B cell (primary cell): ENCODE results near the gene MYCN. TPM values are rescaled to one million over a fixed set of nuclear protein-coding genes. Genes with fewer than 3 reads are reported as not detected.

ENCODE experiments used
- ATAC-seq: fragments of 200-7000 bp; cut with Tn5 transposase; one replicate; pipeline ENCODE4 v1.10.0; 2021; ENCODE audit warnings: low read depth, mild to moderate bottlenecking, moderate number of reproducible peaks, moderate library complexity
- CTCF ChIA-PET: fragments of 350-600 bp; sonication (Branson Sonifier 250); formaldehyde crosslinking; loops from one replicate; lab custom pipeline; 2021; ENCODE audit warnings: antibody characterized with exemption, inconsistent platforms; lab: Charles Lee
- POLR2A ChIA-PET: fragments of 350-600 bp; sonication (Branson Sonifier 250); formaldehyde crosslinking; loops from one replicate; lab custom pipeline; 2021; ENCODE audit warnings: antibody characterized with exemption; lab: Charles Lee
- DNase-seq: peaks from one replicate; pipeline ENCODE4 v3.0.0; 2013
- H2AFZ ChIP-seq: 2 replicates; pipeline ENCODE4 v1.6.1; 2012; ENCODE audit warnings: mild to moderate bottlenecking, low read depth, low read length; ENCODE audit not compliant: insufficient read depth, poor library complexity, severe bottlenecking
- H3K27ac ChIP-seq, 2 donors: 1 replicate in 1 of 2; 2 replicates in 1 of 2; pipeline ENCODE4 v1.5.1; 2012 to 2013; ENCODE audit warnings: low read length in 2 of 2, mild to moderate bottlenecking in 2 of 2, moderate library complexity in 1 of 2
- H3K27me3 ChIP-seq, 4 experiments: fragments of 200-600 bp in 1 of 4; sonication (generic) in 1 of 4; replicated peaks in 1 of 4; 1 replicate in 2 of 4; 2 replicates in 2 of 4; pipeline versions ENCODE4 v1.6.1 to v1.7.0; 2013 to 2016; ENCODE audit warnings: low read length in 3 of 4, mild to moderate bottlenecking in 2 of 4, mixed read lengths in 1 of 4, moderate library complexity in 1 of 4; ENCODE audit not compliant: insufficient read depth in 4 of 4, control insufficient read depth in 3 of 4; ENCODE audit errors: control extremely low read depth in 1 of 4
- H3K36me3 ChIP-seq, 2 experiments: replicated peaks in 1 of 2; 1 replicate in 1 of 2; 2 replicates in 1 of 2; pipeline versions ENCODE4 v1.6.1 to v1.7.1; 2013; ENCODE audit warnings: low read length in 1 of 2; ENCODE audit not compliant: insufficient read depth in 2 of 2, control insufficient read depth in 1 of 2; ENCODE audit errors: control extremely low read depth in 1 of 2, extremely low read depth in 1 of 2
- H3K4me1 ChIP-seq, 2 donors: fragments of 200-600 bp in 1 of 2; sonication (generic) in 1 of 2; 1 replicate in 1 of 2; 2 replicates in 1 of 2; pipeline versions ENCODE4 v1.5.1 to v1.6.1; 2013 to 2017; ENCODE audit warnings: low read length in 2 of 2; ENCODE audit not compliant: control insufficient read depth in 2 of 2, insufficient read depth in 2 of 2
- H3K4me2 ChIP-seq: replicated peaks from 2 replicates; pipeline ENCODE3; 2012; ENCODE audit warnings: mild to moderate bottlenecking, low read depth, low read length; ENCODE audit not compliant: poor library complexity, severe bottlenecking
- H3K4me3 ChIP-seq, 5 experiments: fragments of 200-600 bp in 1 of 5; sonication (generic) in 1 of 5; 1 replicate in 3 of 5; 2 replicates in 2 of 5; pipeline versions ENCODE4 v1.5.1 to v1.7.0; 2011 to 2016; ENCODE audit warnings: low read length in 4 of 5, mild to moderate bottlenecking in 4 of 5, low read depth in 2 of 5, control low read depth in 1 of 5, moderate library complexity in 1 of 5; ENCODE audit not compliant: insufficient read depth in 1 of 5; ENCODE audit errors: control extremely low read depth in 1 of 5, extremely low read depth in 1 of 5
- H3K79me2 ChIP-seq: fragments of 200-600 bp; sonication (generic); one replicate; pipeline ENCODE4 v1.6.0; 2016; ENCODE audit warnings: low read length; ENCODE audit not compliant: control insufficient read depth, insufficient read depth
- H3K9ac ChIP-seq: fragments of 200-600 bp; sonication (generic); 2 replicates; pipeline ENCODE4 v1.6.1; 2017; ENCODE audit warnings: mild to moderate bottlenecking, low read length, moderate library complexity
- H3K9me3 ChIP-seq, 3 donors: one replicate each; pipeline versions ENCODE4 v1.6.1 to v1.7.1; 2013; ENCODE audit warnings: low read length in 2 of 3; ENCODE audit not compliant: control insufficient read depth in 2 of 3, insufficient read depth in 1 of 3; ENCODE audit errors: control extremely low read depth in 1 of 3
- H4K20me1 ChIP-seq: 2 replicates; pipeline ENCODE4 v1.6.0; 2012; ENCODE audit warnings: mild to moderate bottlenecking, low read length; ENCODE audit not compliant: insufficient read depth, control insufficient read depth, poor library complexity, severe bottlenecking
- H3K27ac Mint-ChIP-seq: one replicate; pipeline ENCODE4 v1.8.0; 2021; ENCODE audit warnings: mixed read lengths
- H3K27me3 Mint-ChIP-seq: one replicate; pipeline ENCODE4 v1.8.0; 2021; ENCODE audit warnings: mixed read lengths
- H3K4me1 Mint-ChIP-seq: one replicate; pipeline ENCODE4 v1.8.0; 2021; ENCODE audit warnings: mixed read lengths
- H3K4me3 Mint-ChIP-seq: one replicate; pipeline ENCODE4 v1.8.0; 2021; ENCODE audit warnings: mixed read lengths
- H3K9me3 Mint-ChIP-seq: one replicate; pipeline ENCODE4 v1.8.0; 2022; ENCODE audit warnings: mixed read lengths; ENCODE audit not compliant: insufficient read depth
- CTCF ChIP-seq: fragments of 200-600 bp; IDR thresholded peaks from one replicate; pipeline ENCODE4 v1.8.0; 2022; ENCODE audit warnings: antibody characterized with exemption, mild to moderate bottlenecking
- EZH2 ChIP-seq: IDR thresholded peaks from 2 replicates; pipeline ENCODE4 v1.6.1; 2012; ENCODE audit warnings: borderline replicate concordance, low read depth, mild to moderate bottlenecking, moderate library complexity, low read length; ENCODE audit not compliant: insufficient read depth, poor library complexity, severe bottlenecking
- WGBS: methylation state at CpG from one replicate; pipeline ENCODE4 v1.1.5; 2013; ENCODE audit warnings: missing lambda C conversion rate; ENCODE audit not compliant: insufficient coverage; 5-methylcytosine and 5-hydroxymethylcytosine counted together
- intact Hi-C: fragments of 100-400 bp; cut with micrococcal nuclease; formaldehyde crosslinking; loops from one replicate; pipeline ENCODE4 v1.10.0; 2022
- polyA plus RNA-seq: library from polyadenylated mRNA; depleted of rRNA; stranded (reverse); fragments of >200 nt; gene quantifications from 2 replicates; pipeline ENCODE4 v1.2.3, GENCODE V29; 2012
- total RNA-seq, 2 donors: library from RNA; stranded (reverse); fragments of 120-200 nt in 1 of 2; gene quantifications; 1 replicate in 1 of 2; 2 replicates in 1 of 2; pipeline versions ENCODE4 v1.2.3 to v1.2.4, GENCODE V29; 2013 to 2022

Gene MYCN
- total and polyA plus RNA-seq, 2 donors (not counting 1 experiment from before 2014, with no cell fraction given) = not detected

DNA sequence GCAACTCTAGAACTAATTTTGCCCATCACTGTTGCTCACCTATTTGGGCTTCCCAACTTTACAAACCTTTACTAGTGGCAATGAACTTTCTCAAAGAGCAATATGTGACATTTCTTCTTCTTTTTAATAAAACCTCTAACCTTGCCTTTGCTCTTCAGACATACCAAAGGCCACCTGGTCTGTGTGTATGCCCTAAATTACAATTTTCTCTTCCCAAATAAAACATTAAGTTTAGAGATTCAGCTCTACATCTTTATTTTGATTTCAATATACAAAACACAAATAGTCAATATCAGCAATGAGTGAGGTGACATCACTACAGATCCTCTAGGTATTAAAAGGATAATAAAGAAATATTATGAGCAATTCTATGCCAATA, 35.1 kb upstream of the MYCN start:
- Histone ChIP-seq H3K79me2 (no peaks in the 10 kb centered on the region), H2AFZ (no peak overlapping the region), H3K9me3 (no peaks in the 10 kb centered on the region), H3K4me1 (no peaks in the 10 kb centered on the region), H3K27me3 (no peaks in the 10 kb centered on the region), H3K4me3 (no peak overlapping the region), H3K36me3 (no peaks in the 10 kb centered on the region), H4K20me1 (no peaks in the 10 kb centered on the region), H3K4me2 (no peak overlapping the region), H3K9ac (no peak overlapping the region), H3K27ac (no peak overlapping the region)
- peaks cover 4% of the 10 kb centered on the region for H3K9me3 Mint-ChIP-seq
- intact Hi-C loops = no loop called here
- H3K27ac Mint-ChIP-seq = no peak overlapping the region
- H3K4me1 Mint-ChIP-seq = no peaks in the 10 kb centered on the region
- no peak overlapping the region for H3K4me3 Mint-ChIP-seq
- ATAC-seq (no peak), DNase-seq (no peak)
- no peak for TF ChIP-seq EZH2
- TF ChIP-seq CTCF = no peak
- no peaks in the 10 kb centered on the region for H3K27me3 Mint-ChIP-seq
- CTCF ChIA-PET = no interaction called here
- POLR2A ChIA-PET = no interaction called here

DNA sequence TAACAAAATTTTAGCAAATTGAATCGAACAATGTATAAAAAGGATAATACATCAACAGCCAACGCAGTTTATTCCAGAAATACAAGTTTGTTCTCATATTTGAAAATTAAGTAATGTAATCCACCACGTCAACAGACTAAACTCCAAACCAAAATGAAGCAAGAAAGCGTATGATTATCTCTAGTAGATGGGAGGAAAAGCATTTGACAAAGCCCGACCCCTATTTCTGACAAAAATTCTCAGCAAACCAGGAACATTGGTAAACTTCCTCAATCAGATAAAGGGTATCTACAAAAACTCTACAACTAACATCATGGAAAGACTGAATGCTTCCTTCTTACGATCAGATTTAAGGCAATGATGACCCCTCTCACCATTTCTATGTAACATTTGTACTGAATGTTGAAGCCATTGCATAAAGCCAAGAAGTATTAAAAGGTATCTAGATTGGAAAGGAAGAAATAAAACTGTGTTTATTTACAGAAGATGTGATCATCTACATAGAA, 34.3 kb upstream of the MYCN start:
- no peak for ATAC-seq
- Mint-ChIP-seq H3K27ac (no peak overlapping the region), H3K27me3 (no peaks in the 10 kb centered on the region), H3K4me1 (no peaks in the 10 kb centered on the region), H3K4me3 (no peak overlapping the region), H3K9me3 (peaks cover 3% of the 10 kb centered on the region)
- Histone ChIP-seq H3K9me3 (no peaks in the 10 kb centered on the region), H3K79me2 (no peaks in the 10 kb centered on the region), H3K4me3 (no peak overlapping the region), H3K27me3 (no peaks in the 10 kb centered on the region), H2AFZ (no peak overlapping the region), H3K27ac (no peak overlapping the region), H3K4me1 (no peaks in the 10 kb centered on the region), H3K36me3 (no peaks in the 10 kb centered on the region), H3K4me2 (no peak overlapping the region), H3K9ac (no peak overlapping the region), H4K20me1 (no peaks in the 10 kb centered on the region)
- TF ChIP-seq CTCF (no peak), EZH2 (no peak)
- intact Hi-C loops = no loop called here
- no CpG with 5 or more reads among the region's 6 CpGs for WGBS
- ChIA-PET CTCF (no interaction called here), POLR2A (no interaction called here)
- no peak for DNase-seq
